Skeletal muscle tissue (tissue), 4 donors: ENCODE results near the gene MSX1. TPM values are rescaled to one million over a fixed set of nuclear protein-coding genes. Genes with fewer than 3 reads are reported as not detected.

Experiments
- H3K27ac ChIP-seq: one replicate; pipeline ENCODE4 v1.7.0; 2013; ENCODE audit warnings: mild to moderate bottlenecking, low read depth, low read length, inconsistent platforms
- H3K27me3 ChIP-seq, 3 donors: one replicate each; pipeline ENCODE4 v1.7.0; 2013; ENCODE audit warnings: low read length in 3 of 3; ENCODE audit not compliant: control insufficient read depth in 3 of 3, insufficient read depth in 3 of 3
- H3K36me3 ChIP-seq, 3 donors: one replicate each; pipeline ENCODE4 v1.7.0; 2013; ENCODE audit warnings: low read length in 3 of 3; ENCODE audit not compliant: control insufficient read depth in 3 of 3, insufficient read depth in 3 of 3
- H3K4me1 ChIP-seq, 3 donors: one replicate each; pipeline ENCODE4 v1.7.0; 2013; ENCODE audit warnings: low read length in 3 of 3, mild to moderate bottlenecking in 3 of 3; ENCODE audit not compliant: control insufficient read depth in 3 of 3, insufficient read depth in 3 of 3
- H3K4me3 ChIP-seq, 3 donors: one replicate each; pipeline ENCODE4 v1.7.0; 2013; ENCODE audit warnings: low read length in 3 of 3
- H3K9ac ChIP-seq, 3 donors: one replicate each; pipeline ENCODE4 v1.7.0; 2013; ENCODE audit warnings: low read length in 3 of 3, mild to moderate bottlenecking in 3 of 3, moderate library complexity in 2 of 3, low read depth in 1 of 3
- H3K9me3 ChIP-seq, 3 donors: one replicate each; pipeline ENCODE4 v1.7.0; 2013; ENCODE audit warnings: low read length in 3 of 3; ENCODE audit not compliant: control insufficient read depth in 3 of 3
- total RNA-seq: library from RNA; depleted of rRNA; stranded (reverse); fragments of >200 nt; gene quantifications from one replicate; pipeline ENCODE4 v1.2.3, GENCODE V29; 2014
- donor health status: Osteomylitis.

The MSX1 gene
- total RNA-seq, 1 donor from 2014 or later, result 1.6 TPM

GRCh38 chr4:4856071-4857000, 3.1 kb upstream of the MSX1 start:
- Histone ChIP-seq H3K4me3 (peak overlapping the region; percentile 41 to 48 (median 43)), H3K4me1 (peaks cover 33 to 34% (median 33%) of the 10 kb centered on the region in 3 donors), H3K27ac (no peak overlapping the region), H3K27me3 (peaks cover 79 to 92% (median 83%) of the 10 kb centered on the region in 3 donors), H3K9me3 (no peaks in the 10 kb centered on the region), H3K9ac (peak overlapping the region in 1 of 3 donors; percentile 45), H3K36me3 (no peaks in the 10 kb centered on the region)

GRCh38 chr4:4857001-4857808, 2.3 kb upstream of the MSX1 start:
- H3K36me3 ChIP-seq, result no peaks in the 10 kb centered on the region
- peaks cover 38 to 40% (median 39%) of the 10 kb centered on the region in 3 donors for H3K4me1 ChIP-seq
- H3K4me3 ChIP-seq, result no peak overlapping the region
- H3K9me3 ChIP-seq, result no peaks in the 10 kb centered on the region
- no peak overlapping the region for H3K27ac ChIP-seq
- no peak overlapping the region for H3K9ac ChIP-seq
- H3K27me3 ChIP-seq, result peaks cover 80 to 92% (median 84%) of the 10 kb centered on the region in 3 donors

GRCh38 chr4:4857809-4858508, 1.5 kb upstream of the MSX1 start:
- Histone ChIP-seq H3K27ac (no peak overlapping the region), H3K9ac (no peak overlapping the region), H3K4me1 (peaks cover 31 to 33% (median 32%) of the 10 kb centered on the region in 3 donors), H3K4me3 (no peak overlapping the region), H3K36me3 (peaks cover 0 to 2% (median 0%) of the 10 kb centered on the region in 3 donors), H3K27me3 (peaks cover 80 to 92% (median 84%) of the 10 kb centered on the region in 3 donors), H3K9me3 (no peaks in the 10 kb centered on the region)

- H3K4me1 ChIP-seq, result peaks cover 24 to 27% (median 26%) of the 10 kb centered on the region in 3 donors
- H3K27me3 ChIP-seq, result peaks cover 77 to 89% (median 80%) of the 10 kb centered on the region in 3 donors
- no peaks in the 10 kb centered on the region for H3K9me3 ChIP-seq
- H3K36me3 ChIP-seq, result peaks cover 0 to 4% (median 0%) of the 10 kb centered on the region in 3 donors
- H3K9ac ChIP-seq, result no peak overlapping the region
- H3K4me3 ChIP-seq, result peak overlapping the region; percentile 60 to 81 (median 66)
- no peak overlapping the region for H3K27ac ChIP-seq
Observed at GRCh38 chr4:4858527-4859324, 739 bp upstream of the MSX1 start.

GRCh38 chr4:4859799-4860599, 534 bp downstream of the MSX1 start:
- Histone ChIP-seq H3K27me3 (peaks cover 79 to 86% (median 82%) of the 10 kb centered on the region in 3 donors), H3K36me3 (peaks cover 0 to 4% (median 0%) of the 10 kb centered on the region in 3 donors), H3K9me3 (no peaks in the 10 kb centered on the region), H3K4me3 (peak overlapping the region; percentile 78 to 85 (median 81)), H3K9ac (peak overlapping the region; percentile 64 to 77 (median 76)), H3K27ac (peak overlapping the region; percentile 60), H3K4me1 (peaks cover 23 to 28% (median 26%) of the 10 kb centered on the region in 3 donors)

GRCh38 chr4:4860600-4861389, 1.3 kb downstream of the MSX1 start:
- H3K4me1 ChIP-seq, result peaks cover 25 to 30% (median 26%) of the 10 kb centered on the region in 3 donors
- peaks cover 78 to 86% (median 82%) of the 10 kb centered on the region in 3 donors for H3K27me3 ChIP-seq
- H3K9ac ChIP-seq, result peak overlapping the region; percentile 64 to 77 (median 76)
- H3K4me3 ChIP-seq, result peak overlapping the region; percentile 78 to 85 (median 81)
- no peaks in the 10 kb centered on the region for H3K9me3 ChIP-seq
- H3K36me3 ChIP-seq, result peaks cover 0 to 4% (median 0%) of the 10 kb centered on the region in 3 donors
- peak overlapping the region; percentile 60 for H3K27ac ChIP-seq

- Histone ChIP-seq H3K27me3 (peaks cover 78 to 86% (median 83%) of the 10 kb centered on the region in 3 donors), H3K9me3 (no peaks in the 10 kb centered on the region), H3K4me3 (peak overlapping the region; percentile 78 to 85 (median 81)), H3K4me1 (peaks cover 25 to 30% (median 29%) of the 10 kb centered on the region in 3 donors), H3K9ac (peak overlapping the region; percentile 20 to 77 (median 64)), H3K36me3 (peaks cover 0 to 4% (median 0%) of the 10 kb centered on the region in 3 donors), H3K27ac (peak overlapping the region; percentile 60)
Observed at GRCh38 chr4:4861390-4862018, 2.0 kb downstream of the MSX1 start.
